Skeletal muscle cell (primary cell): Measurements from ENCODE around the gene DHDH.

Source experiments
- DNase-seq: peaks from one replicate; pipeline ENCODE4 v3.0.0-alpha.2; 2010; ENCODE audit warnings: low read depth
- H3K4me3 ChIP-seq: 2 replicates; pipeline ENCODE4 v1.5.1; 2011; ENCODE audit warnings: low read depth, mild to moderate bottlenecking, control low read depth, low read length, moderate library complexity

Gene DHDH

DNA sequence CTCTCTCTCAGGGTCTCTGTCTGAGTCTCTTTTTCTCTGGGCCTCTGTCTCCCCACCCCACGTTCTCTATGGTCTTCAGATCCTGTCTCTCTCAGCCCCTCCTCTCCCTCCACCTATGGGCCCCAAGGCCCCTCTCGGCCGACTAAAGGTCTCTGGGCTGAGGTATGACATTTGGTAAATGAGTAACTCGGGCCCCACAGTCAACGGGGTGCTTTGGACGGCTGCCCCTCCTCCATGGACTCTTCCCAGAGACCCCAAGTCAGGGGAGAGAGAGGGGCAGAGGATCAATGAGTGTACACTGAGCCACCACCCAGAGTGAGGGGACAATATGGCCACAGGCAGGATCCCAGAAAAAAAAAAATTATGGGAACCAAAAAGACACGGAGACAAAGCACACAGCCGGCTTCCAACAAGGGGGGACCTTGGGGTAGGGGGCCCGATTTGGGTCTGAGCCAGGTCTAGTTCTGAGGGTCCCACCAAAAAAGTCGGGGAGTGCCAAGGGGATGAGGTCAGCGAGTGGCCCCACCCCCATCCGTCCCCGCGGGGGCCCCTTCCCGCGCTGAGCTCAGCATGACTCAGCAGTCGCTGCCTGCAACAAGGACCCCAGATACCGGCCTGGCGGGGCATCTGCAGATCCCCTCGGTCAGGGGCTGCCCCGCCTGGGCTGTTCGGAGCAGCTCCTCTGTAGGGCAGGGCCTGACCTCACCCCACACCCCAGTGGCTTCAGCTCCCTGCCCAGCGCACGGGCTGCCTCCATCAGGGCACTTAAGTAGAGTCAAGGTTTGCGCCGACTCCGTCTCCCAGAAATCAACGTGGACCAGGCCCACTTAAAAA, 30.1 kb downstream of the DHDH start:
- no peak for DNase-seq
- peak overlapping the region; percentile 31 for H3K4me3 ChIP-seq

DNA sequence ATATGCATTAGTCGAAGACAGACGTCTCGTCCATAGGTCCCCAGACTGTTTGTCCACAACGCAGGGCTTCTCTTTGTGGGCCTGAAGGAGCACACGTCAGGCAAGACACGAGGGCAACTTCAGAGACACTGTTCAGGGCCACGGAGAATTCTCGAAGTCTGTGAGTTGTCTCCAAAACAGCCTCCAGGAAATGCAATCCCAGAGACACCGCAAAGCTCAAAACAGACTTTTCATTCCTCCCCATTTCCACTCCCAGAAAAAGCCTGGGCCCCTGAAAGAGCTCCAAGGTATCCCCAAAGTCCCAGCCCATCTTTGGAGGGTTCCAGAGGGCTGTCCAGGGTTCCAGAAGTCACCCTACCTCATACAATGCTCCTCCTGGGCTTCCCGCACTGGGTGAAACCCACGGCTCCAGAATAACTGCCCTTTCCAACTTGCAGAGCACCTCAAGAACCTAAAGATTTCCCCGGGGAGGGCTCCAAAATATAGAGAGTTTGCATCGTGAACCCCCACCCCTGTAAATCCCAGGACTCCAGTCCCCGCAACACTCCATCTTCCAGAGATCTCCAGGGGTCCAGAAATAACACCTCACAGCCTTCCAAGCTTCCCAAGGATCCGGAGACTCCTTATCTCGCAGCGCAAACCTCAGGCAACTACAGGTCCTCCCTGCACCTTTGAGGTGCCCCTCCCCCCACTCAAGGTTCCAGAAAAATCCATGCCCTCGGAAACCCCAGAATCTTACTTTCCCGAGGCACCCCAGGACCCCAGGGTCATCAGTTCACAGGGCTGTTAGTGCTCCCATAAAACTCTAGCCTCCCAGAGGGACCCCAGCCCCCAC, 30.9 kb downstream of the DHDH start:
- peak overlapping the region; percentile 31 for H3K4me3 ChIP-seq
- DNase-seq: no peak

DNA sequence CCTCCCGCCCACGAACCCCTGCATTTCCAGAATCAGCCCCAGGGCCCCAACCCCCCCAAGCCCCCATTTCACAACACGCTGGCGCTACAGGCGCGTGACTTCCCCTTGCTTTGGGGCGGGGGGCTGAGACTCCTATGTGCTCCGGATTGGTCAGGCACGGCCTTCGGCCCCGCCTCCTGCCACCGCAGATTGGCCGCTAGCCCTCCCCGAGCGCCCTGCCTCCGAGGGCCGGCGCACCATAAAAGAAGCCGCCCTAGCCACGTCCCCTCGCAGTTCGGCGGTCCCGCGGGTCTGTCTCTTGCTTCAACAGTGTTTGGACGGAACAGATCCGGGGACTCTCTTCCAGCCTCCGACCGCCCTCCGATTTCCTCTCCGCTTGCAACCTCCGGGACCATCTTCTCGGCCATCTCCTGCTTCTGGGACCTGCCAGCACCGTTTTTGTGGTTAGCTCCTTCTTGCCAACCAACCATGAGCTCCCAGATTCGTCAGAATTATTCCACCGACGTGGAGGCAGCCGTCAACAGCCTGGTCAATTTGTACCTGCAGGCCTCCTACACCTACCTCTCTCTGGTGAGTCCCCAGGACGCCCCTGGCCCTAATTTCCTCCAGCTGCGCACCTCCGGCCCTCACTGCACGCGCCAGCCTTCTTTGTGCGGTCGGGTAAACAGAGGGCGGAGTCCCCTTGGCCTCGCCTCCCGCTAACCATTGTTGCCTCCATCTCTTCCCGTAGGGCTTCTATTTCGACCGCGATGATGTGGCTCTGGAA, 31.7 kb downstream of the DHDH start, which contains the start of gene FTL:
FTL (plus strand) TSS at position 270 of the 766 bp plus-strand sequence; CDS start at position 469, 199 bp downstream.
- DNase-seq: peak; percentile 88
- peak within 1 kb of the TSS; percentile 88 for H3K4me3 ChIP-seq

DNA sequence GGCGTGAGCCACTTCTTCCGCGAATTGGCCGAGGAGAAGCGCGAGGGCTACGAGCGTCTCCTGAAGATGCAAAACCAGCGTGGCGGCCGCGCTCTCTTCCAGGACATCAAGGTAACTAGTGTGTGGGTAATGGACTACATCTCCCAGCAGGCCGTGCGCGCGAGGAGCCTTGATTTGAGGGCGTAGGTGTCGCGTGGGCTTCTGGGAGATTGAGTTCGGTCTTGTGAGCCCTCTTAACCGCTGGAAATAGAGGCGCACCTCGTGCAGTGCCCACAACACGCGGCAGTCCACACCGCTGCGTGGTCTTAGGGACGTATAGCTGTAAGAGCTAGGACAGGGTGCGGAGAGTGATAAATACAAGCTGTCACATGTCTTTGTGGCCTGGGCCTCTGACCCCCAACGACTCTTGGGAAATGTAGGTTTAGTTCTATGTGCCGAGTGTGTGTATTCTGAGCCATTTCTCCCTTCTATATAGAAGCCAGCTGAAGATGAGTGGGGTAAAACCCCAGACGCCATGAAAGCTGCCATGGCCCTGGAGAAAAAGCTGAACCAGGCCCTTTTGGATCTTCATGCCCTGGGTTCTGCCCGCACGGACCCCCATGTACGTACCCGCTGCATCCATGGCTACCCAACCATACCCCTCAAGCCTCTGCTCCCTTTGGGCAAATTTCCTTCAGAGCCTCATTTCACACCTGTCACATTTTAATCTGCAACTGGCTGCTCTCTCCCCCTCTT, 32.5 kb downstream of the DHDH start:
- H3K4me3 ChIP-seq: peak overlapping the region; percentile 88
- DNase-seq: no peak

DNA sequence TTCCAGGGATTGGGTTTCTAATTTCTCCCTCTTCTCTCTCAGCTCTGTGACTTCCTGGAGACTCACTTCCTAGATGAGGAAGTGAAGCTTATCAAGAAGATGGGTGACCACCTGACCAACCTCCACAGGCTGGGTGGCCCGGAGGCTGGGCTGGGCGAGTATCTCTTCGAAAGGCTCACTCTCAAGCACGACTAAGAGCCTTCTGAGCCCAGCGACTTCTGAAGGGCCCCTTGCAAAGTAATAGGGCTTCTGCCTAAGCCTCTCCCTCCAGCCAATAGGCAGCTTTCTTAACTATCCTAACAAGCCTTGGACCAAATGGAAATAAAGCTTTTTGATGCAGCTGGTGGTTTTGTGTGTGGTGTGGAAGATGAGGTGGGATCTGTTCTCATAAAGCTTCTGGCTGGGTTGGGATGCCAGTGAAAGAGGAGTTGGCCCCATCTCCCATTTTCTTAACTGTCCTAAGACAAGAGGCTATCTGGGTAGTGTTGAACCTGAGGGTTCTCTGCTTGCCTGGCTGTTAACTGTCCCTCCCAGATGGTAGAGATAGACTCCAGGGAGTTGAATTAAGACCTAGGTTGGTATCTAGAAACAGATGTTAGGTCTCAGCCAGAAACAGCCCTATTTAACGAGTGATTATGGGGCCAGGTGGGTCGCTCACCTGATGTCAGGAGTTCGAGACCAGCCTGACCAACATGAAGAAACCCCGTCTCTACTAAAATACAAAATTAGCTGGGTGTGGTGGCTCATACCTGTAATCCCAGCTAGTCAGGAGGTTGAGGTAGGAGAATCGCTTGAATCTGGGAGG, 33.2 kb downstream of the DHDH start:
- no peak for DNase-seq
- peak overlapping the region; percentile 88 for H3K4me3 ChIP-seq

DNA sequence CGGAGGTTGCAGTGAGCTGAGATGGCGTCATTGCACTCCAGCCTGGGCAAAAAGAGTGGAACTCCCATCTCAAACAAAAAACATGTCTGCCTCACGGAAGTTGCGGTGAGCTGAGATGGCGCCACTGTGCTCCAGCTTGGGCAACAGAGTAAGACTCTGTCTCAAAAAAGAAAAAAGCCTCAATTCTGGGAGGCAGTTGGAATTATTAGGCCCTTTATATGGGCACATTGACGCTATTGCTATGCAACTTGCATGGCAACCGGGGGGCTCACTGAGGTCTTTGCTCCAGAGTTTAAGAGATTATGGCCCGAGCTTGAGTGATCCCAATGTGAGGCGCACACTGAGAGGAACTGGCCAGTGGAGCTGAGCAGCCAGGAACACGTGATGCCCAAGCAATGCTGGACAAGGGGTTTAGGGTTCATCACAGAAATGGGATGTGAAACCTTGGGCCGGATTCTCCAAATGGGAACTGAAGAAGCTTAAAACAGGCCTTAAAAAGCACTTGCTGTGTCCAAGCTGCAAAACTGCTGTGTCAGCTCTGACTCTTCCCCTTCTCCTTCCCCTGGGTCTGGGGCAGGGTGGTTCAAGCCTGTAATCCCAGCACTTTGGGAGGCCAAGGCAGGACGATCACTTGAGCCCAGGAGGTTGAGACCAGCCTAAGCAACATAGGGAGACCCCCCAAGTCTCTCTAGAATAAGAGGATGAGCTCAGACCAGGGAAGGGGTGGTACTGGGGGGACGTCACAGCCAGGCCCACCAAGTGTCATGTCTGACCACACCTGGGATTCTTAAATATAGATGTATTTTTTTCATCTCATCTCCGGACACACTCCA, 34.1 kb downstream of the DHDH start:
- H3K4me3 ChIP-seq: peak overlapping the region; percentile 88
- no peak for DNase-seq

DNA sequence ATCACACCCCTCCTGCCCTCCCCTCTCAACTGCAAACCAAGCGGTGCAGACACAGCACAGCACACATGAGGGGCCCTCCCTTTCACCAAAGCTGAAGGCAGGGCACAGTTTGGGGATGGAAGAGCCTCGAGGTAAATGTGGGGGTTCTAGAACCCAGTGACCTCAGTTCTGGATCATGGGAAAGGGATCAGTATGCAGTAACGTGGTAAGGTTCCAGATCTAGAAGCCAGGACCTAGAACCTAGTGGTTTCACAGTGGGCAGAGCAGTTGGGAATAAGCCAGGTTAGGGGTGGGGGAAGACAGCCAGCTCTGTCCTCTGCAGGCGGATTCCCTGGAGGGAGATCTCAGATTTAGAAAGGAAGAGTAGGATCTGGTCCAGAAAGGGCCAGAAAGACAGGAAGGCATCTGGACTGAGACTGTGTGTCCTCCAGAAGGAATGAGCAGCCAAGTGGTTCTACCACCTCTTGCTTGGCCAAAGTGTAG, 34.7 kb downstream of the DHDH start:
- DNase-seq: no peak
- no peak overlapping the region for H3K4me3 ChIP-seq

DNA sequence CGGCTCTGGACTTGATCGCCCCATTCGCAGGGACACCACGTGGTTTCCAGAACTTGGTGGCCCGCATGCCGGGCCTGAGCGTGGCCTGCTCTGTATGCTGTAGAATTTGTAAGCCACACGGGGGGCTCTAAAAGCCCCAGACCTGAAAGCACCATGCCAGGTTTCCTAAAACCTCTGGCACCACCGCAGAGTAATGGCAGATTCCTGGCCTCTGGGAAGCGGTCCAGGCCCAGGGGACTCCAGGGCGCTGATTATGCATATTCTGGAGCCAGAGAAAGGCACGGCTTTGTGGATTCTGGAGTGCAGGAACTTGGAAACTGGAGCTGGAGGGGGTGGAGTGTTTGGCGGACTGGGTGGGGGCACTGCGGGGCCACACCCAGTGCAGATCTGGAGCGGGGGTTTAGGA, 35.3 kb downstream of the DHDH start:
- no peak for DNase-seq
- no peak overlapping the region for H3K4me3 ChIP-seq

DNA sequence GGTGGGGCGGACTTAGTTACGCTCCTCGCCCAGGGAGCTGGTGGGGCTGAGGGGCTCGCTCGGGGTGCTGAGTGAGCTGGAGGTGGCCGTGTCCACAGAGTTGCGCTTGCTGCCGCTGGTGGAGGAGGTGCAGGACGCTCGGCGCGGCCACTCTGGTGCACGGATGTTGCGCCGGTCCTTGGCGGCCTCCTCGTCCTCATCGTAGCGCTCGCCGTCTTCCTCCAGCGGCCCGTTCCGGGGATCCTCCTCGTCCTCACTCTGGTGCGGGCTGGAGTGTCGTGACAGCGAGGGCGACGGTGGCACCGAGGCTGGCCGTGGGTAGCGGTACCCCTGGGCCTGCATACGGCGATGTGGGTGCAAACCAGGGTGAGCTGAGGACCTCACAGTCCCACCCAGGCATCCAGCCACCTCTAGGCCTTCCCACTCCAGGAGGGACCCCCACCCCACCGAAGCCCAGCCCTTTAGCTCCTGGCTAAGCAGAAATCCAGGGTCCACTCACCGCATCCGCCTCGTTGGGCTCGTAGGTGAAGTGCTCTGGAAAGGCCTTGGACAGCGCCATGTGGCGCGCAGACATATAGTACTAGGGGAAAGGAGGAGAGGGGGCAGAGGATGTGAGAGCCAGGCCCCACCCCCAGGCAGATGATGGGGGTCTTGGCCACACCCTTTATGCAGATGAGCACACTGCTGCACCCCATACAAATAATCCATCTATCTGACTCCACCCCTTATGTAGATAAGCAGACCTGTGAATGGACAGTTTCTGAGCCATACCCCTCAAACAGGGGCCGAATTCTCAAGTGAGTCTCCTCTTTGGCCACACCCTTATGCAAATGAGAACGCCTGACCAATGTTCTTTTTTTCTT, 36.0 kb downstream of the DHDH start:
- H3K4me3 ChIP-seq: no peak overlapping the region
- DNase-seq: no peak

DNA sequence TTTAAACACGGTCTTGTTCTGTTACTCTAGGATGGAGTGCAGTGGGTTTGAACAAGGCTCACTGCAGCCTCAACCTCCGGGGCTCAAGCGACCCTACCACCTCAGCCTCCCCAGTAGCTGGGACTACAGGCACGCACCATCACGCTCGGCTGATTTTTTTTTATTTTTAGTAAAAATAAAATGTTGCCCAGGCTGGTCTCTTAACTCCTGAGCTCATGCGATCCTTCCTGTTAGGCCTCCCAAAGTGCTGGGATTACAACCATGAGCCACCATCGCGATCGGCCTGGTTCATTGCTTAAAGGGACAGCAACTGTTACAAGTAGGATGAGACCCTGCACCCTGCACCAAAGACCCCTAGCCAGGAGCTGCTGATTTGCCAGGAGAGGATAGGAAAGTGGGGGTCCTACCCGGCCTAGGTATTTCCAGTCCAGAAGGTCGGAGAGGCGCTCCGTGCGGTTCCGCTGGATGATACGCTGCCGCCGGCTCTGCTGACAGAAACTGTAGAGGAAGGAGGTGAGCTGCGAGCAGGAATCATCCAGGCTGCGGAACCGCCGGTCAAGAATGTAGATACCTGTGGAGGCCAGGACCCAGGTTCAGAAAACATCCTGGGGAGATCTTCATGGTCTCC, 36.8 kb downstream of the DHDH start:
- no peak for DNase-seq
- no peak overlapping the region for H3K4me3 ChIP-seq

DNA sequence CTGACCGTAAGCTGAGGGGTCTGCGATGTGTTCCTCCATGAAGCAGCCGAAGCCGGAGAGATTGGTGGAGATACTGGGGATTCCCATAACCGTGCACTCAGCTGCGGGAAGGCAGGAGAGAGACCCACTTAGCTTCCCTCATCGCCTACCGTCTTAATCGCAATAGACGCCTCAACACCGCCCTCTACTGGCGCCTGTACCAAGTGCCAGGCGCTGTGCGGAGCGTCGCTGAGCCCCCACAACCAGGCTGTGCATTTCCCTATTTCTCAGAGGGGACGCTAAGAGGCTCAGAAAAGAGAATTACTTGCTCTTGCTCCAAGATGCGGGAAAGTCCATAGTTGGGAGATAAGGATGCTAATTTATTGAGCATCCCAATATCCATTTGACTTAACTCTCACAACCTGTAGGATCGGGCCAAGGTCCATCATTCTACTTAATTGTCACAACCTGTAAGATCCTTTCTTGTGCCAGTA, 37.5 kb downstream of the DHDH start:
- no peak overlapping the region for H3K4me3 ChIP-seq
- no peak for DNase-seq

DNA sequence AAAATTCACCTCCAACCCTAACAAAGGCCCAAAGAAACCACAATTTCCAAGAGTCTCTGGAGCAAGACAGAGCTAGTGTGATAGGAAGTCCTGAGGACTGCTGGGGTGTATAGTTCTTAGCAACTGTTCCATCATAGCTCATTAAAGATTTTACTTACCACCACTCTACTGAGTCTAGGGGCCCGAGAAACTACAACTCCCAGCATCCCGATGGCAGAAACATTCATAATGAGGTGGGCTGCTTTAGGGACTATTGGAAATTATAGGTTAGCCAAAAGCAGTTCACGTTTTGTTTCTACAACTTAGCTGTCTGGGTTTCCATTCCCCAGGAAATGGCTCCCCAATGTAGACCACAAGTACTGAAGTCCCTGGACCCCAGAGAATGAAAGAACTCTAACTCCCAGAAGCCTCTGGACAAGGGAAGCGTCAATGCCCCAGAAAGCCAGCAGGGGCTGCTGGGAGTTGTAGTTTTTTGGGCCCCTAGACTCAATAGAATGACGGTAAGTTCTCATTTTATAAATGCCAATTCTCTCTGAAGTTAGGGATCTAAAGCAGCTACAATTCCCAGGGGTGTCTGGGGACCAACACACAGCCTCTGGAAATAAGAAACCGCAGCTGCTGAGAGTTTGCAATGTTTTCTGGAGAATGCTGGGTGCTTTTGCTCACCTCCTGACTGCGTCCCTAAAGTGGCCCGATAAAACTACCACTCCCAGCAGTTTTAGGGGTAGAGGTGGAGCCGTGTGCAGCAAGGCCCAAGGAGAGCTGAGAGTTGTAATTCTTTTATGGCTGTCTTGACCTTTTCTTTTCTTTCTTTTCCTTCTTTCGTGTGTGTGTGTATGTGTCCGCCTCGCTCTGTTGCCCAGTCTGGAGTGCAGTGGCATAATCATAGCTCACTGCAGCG, 42.7 kb downstream of the DHDH start:
- DNase-seq: no peak

DNA sequence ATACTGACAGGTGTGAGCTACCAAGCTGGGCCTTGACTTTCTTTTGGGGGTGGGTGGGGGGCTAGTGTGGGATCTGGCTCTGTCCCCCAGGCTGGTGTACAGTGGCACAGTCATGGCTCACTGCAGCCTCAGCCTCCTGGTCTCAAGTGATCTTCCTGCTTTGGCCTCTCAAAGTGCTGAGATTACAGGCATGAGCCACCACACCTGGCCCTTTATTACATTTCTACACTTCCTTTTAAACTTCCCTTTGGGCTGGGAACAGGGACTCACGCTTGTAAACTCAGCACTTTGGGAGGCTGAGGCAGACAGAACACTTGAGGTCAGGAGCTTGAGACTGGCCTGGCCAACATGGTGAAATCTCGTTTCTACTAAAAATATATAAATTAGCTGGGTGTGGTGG, 43.6 kb downstream of the DHDH start:
- DNase-seq: no peak

More for the DNA sequence above, 42.7 kb downstream of the DHDH start:
- H3K4me3 ChIP-seq: no peak overlapping the region

DNA sequence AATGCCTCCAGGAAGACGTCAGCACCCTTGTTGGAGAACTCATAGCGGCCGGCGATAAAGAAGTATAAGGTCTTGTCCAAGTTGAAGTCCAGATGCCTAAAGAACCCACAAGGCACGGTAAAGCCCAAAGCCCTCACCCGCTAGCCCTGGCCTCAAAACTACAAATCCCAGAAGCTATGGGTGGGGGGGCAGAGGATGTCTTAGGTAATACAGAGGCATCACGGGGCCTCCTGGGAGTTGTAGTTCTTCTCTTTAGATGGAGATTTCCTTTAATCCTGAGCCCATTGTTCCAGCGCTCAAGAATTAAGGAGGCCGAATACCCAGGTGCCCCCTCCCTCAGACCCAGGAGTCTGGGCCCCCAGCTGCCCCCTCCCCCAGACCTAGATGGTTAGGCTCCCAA, 48.8 kb downstream of the DHDH start:
- H3K4me3 ChIP-seq: no peak overlapping the region
- no peak for DNase-seq

More for the DNA sequence above, 43.6 kb downstream of the DHDH start:
- H3K4me3 ChIP-seq: no peak overlapping the region

DNA sequence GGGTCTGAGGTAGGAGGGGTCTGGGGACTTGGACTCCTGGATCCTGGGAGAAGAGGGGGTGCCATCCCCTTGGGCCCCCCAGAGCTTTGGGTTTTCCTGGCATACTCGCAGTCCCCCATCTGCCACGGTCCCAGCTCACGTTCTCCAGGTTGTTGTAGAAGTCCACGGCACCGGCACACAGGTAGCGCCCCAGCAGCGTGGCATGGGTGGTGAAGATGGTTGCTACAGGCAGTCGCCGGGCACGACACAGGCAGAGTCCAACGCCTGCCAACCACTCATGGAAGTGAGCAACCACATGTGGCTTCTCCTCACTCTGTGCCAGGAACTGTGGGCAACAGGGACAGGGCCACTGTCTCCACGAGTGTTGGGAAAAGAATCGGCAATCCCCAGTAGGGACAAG, 52.2 kb downstream of the DHDH start:
- DNase-seq: no peak
- no peak overlapping the region for H3K4me3 ChIP-seq
